A549 (cell line): ENCODE measurements around the gene RABL6. TPM values are rescaled to one million over a fixed set of nuclear protein-coding genes. Genes with fewer than 3 reads are reported as not detected.
A peak's percentile ranks its signal among the peaks of the same experiment; 100 is the strongest.

Source experiments
- ATAC-seq, 2 experiments: fragments of 200-7000 bp in 1 of 2; fragments of >200 bp in 1 of 2; cut with Nextera tagmentation in 1 of 2; cut with Tn5 transposase in 1 of 2; 3 replicates each; pipeline versions ENCODE4 v1.8.0 to v1.9.1; 2018 to 2020; ENCODE audit warnings: mild to moderate bottlenecking in 1 of 2, moderate library complexity in 1 of 2
- CTCF ChIA-PET: fragments of 300-600 bp; sonication (Branson Sonifier 250); formaldehyde crosslinking; extraction: SDS; loops from one replicate; lab custom pipeline; 2021; ENCODE audit warnings: antibody characterized with exemption, inconsistent platforms; lab: Yijun Ruan, JAX
- POLR2A ChIA-PET: fragments of 350-600 bp; formaldehyde crosslinking; extraction: SDS; loops from one replicate; lab custom pipeline; 2021; ENCODE audit warnings: antibody characterized with exemption, inconsistent platforms; lab: Yijun Ruan, JAX
- DNase-seq, 2 experiments: peaks; one replicate each; pipeline versions ENCODE4 v3.0.0 to v3.0.0-alpha.2; 2011 to 2016; ENCODE audit warnings: low read depth in 1 of 2, low spot score in 1 of 2
- FAIRE-seq: peaks from 2 replicates; lab custom pipeline; 2011; peaks lifted over from hg19 to GRCh38; lab: Jason Lieb, UNC
- H3K27ac ChIP-seq, 2 experiments: fragments of >200 bp; sonication (Bioruptor Twin); formaldehyde crosslinking; 3 replicates each; pipeline ENCODE4 v1.5.1; 2016 to 2017
- H3K4me1 ChIP-seq: fragments of >200 bp; sonication (Bioruptor Twin); formaldehyde crosslinking; 3 replicates; pipeline ENCODE4 v1.6.1; 2016
- H3K4me2 ChIP-seq: fragments of >200 bp; sonication (Bioruptor Twin); formaldehyde crosslinking; 3 replicates; pipeline ENCODE4 v1.6.1; 2016
- H3K4me3 ChIP-seq: fragments of >200 bp; sonication (Bioruptor Twin); formaldehyde crosslinking; 3 replicates; pipeline ENCODE4 v1.5.1; 2016
- H3K9me3 ChIP-seq: fragments of >200 bp; sonication (Bioruptor Twin); formaldehyde crosslinking; 3 replicates; pipeline ENCODE4 v1.6.1; 2016
- CHD4 ChIP-seq: fragments of 200-600 bp; sonication (generic); IDR thresholded peaks from 2 replicates; pipeline ENCODE4 v1.6.1; 2016; ENCODE audit warnings: antibody characterized with exemption, mild to moderate bottlenecking, borderline replicate concordance
- EHMT2 ChIP-seq: fragments of 200-600 bp; sonication (generic); IDR thresholded peaks from 2 replicates; pipeline ENCODE4 v1.6.1; 2016; ENCODE audit warnings: antibody characterized with exemption, low read depth, mild to moderate bottlenecking, moderate library complexity
- ESRRA ChIP-seq: fragments of 150-350 bp; IDR thresholded peaks from 2 replicates; pipeline ENCODE4 v1.6.1; 2014; ENCODE audit warnings: mild to moderate bottlenecking, low read length, borderline replicate concordance
- FOSB ChIP-seq: fragments of 250-450 bp; sonication (Bioruptor Pico); IDR thresholded peaks from 2 replicates; pipeline ENCODE4 v1.5.0; 2020; ENCODE audit warnings: mild to moderate bottlenecking, moderate library complexity
- FOSL2 ChIP-seq, 2 experiments: fragments of 450-650 bp in 1 of 2; fragments of >200 bp in 1 of 2; sonication (Bioruptor Twin) in 1 of 2; formaldehyde crosslinking; IDR thresholded peaks; 2 replicates each; pipeline versions ENCODE4 v1.5.0 to v1.6.1; 2016 to 2020; ENCODE audit warnings: mild to moderate bottlenecking in 1 of 2, moderate library complexity in 1 of 2
- GATA3 ChIP-seq: IDR thresholded peaks from 2 replicates; pipeline ENCODE4 v1.6.1; 2012; ENCODE audit warnings: borderline replicate concordance
- HDAC2 ChIP-seq: fragments of 200-600 bp; sonication (generic); IDR thresholded peaks from 2 replicates; pipeline ENCODE4 v1.6.1; 2016
- HEYL ChIP-seq: fragments of 250-450 bp; sonication (Bioruptor Pico); IDR thresholded peaks from 2 replicates; pipeline ENCODE4 v1.8.0; 2021; ENCODE audit warnings: mild to moderate bottlenecking, moderate library complexity
- HOXB13 ChIP-seq: fragments of 250-450 bp; sonication (Bioruptor Pico); IDR thresholded peaks from 2 replicates; pipeline ENCODE4 v1.5.0; 2020; ENCODE audit warnings: low read depth, mild to moderate bottlenecking, moderate library complexity
- JUNB ChIP-seq: fragments of >200 bp; sonication (Bioruptor Twin); formaldehyde crosslinking; IDR thresholded peaks from 2 replicates; pipeline ENCODE4 v1.6.1; 2016
- KDM5A ChIP-seq: fragments of 200-600 bp; sonication (generic); IDR thresholded peaks from 2 replicates; pipeline ENCODE4 v1.6.1; 2016; ENCODE audit warnings: antibody characterized with exemption, mild to moderate bottlenecking
- MYC ChIP-seq: IDR thresholded peaks from 2 replicates; pipeline ENCODE4 v1.6.1; 2012; ENCODE audit warnings: mild to moderate bottlenecking, inconsistent platforms, low read length, improper control_type of control experiment, borderline replicate concordance
- NR3C1 ChIP-seq: fragments of >200 bp; sonication (Bioruptor Twin); formaldehyde crosslinking; IDR thresholded peaks from 3 replicates; pipeline ENCODE4 v1.6.1; 2017
- POLR2AphosphoS2 ChIP-seq: conservative IDR thresholded peaks from 2 replicates; pipeline ENCODE4 v1.6.1; 2012; ENCODE audit warnings: low read length, improper control_type of control experiment, inconsistent platforms
- RAD21 ChIP-seq, 2 experiments: fragments of >200 bp in 1 of 2; sonication (Bioruptor Twin) in 1 of 2; formaldehyde crosslinking in 1 of 2; IDR thresholded peaks in 1 of 2; conservative IDR thresholded peaks in 1 of 2; 2 replicates in 1 of 2; 3 replicates in 1 of 2; pipeline ENCODE4 v1.6.1; 2012 to 2018; ENCODE audit warnings: inconsistent platforms in 1 of 2
- RARB ChIP-seq: fragments of 250-450 bp; sonication (Bioruptor Pico); IDR thresholded peaks from 2 replicates; pipeline ENCODE4 v1.8.0; 2021; ENCODE audit warnings: mild to moderate bottlenecking, moderate library complexity
- RCOR1 ChIP-seq: fragments of 150-350 bp; IDR thresholded peaks from 2 replicates; pipeline ENCODE4 v1.6.1; 2014; ENCODE audit warnings: antibody characterized with exemption, low read length, low read depth
- RFX5 ChIP-seq: fragments of 450-650 bp; IDR thresholded peaks from 2 replicates; pipeline ENCODE4 v1.7.1; 2014; ENCODE audit warnings: antibody characterized with exemption, mild to moderate bottlenecking, moderate library complexity
- TP53 ChIP-seq: fragments of 250-450 bp; sonication (Bioruptor Pico); IDR thresholded peaks from 2 replicates; pipeline ENCODE4 v1.5.0; 2021; ENCODE audit warnings: mild to moderate bottlenecking, moderate library complexity
- ZFP36 ChIP-seq: fragments of 450-650 bp; IDR thresholded peaks from 2 replicates; pipeline ENCODE4 v1.6.1; 2014; ENCODE audit warnings: borderline replicate concordance; ENCODE audit not compliant: partially characterized antibody
- ZNF302 ChIP-seq: fragments of 250-450 bp; sonication (Bioruptor Pico); IDR thresholded peaks from 2 replicates; pipeline ENCODE4 v1.9.0; 2021; ENCODE audit warnings: inconsistent platforms, mild to moderate bottlenecking, moderate library complexity
- WGBS: methylation state at CpG from one replicate; pipeline ENCODE4 v1.1.6; 2017; ENCODE audit errors: missing lambda C conversion rate; 5-methylcytosine and 5-hydroxymethylcytosine counted together
- polyA plus RNA-seq, 4 experiments: library from polyadenylated mRNA; depleted of rRNA in 3 of 4; stranded (reverse); fragments of >200 nt; fragmentation: RNase III in 1 of 4; extraction: RNeasy Plus Mini Kit Qiagen cat#74134 plus additional on column Dnase treatment in 1 of 4; gene quantifications; 2 replicates in 3 of 4; 3 replicates in 1 of 4; pipeline ENCODE4 v1.2.3, GENCODE V29; 2011 to 2017
- TF ChIP-seq, protein P1 (sequence below): IDR thresholded peaks from 2 replicates; pipeline ENCODE4 v1.6.1; 2012; ENCODE audit warnings: low read depth, borderline replicate concordance
- TF ChIP-seq, protein P2 (sequence below): fragments of 450-650 bp; IDR thresholded peaks from 2 replicates; pipeline ENCODE4 v1.6.1; 2014; ENCODE audit warnings: antibody characterized with exemption
- TF ChIP-seq, protein P3 (sequence below): fragments of 250-450 bp; sonication (Bioruptor Pico); IDR thresholded peaks from 2 replicates; pipeline ENCODE4 v1.5.0; 2020; ENCODE audit warnings: low read depth, mild to moderate bottlenecking, moderate library complexity
- TF ChIP-seq, protein P4 (sequence below): fragments of 150-350 bp; IDR thresholded peaks from 2 replicates; pipeline ENCODE4 v1.6.1; 2014; ENCODE audit warnings: low read depth, mild to moderate bottlenecking, low read length

Gene RABL6
- polyA plus RNA-seq, 2 of the 4 experiments (the other 2 are of a cell fraction), result 46.8 to 71.4 TPM

DNA sequence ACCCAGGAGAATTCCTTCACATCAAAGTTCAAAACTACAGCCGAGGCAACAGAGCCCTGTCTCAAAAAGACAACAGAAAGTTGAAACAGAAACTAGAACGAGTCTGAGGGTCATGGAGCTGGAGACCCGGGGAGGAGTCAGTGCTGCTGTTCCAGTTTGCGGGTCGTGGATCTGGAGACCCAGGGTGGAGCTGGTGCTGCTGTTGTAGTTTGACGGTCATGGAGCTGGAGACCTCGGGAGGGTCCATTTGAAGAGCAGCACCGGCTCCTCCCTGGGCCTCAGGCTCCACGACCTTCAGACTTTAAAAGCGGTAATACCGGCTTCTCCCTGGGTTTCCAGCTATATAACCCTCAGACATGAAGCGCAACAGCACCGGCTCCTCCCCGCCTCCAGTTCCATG, 30.4 kb upstream of the RABL6 start:
- no peak overlapping the region for H3K4me2 ChIP-seq
- ChIA-PET CTCF (interaction anchor here (0.7 to 28.0 kb wide), 10 partner anchors 1 to 469 kb away, joined by 3 to 625 read pairs (median 4); partner anchors contain the start of genes LCN15, LCN8 and TMEM141), POLR2A (no interaction called here)
- H3K4me3 ChIP-seq, result no peak overlapping the region
- WGBS, result 56% methylated on average over 14 of the region's 14 CpGs
- ATAC-seq, result no peak
- no peak overlapping the region for H3K27ac ChIP-seq
- H3K9me3 ChIP-seq, result peaks cover 11% of the 10 kb centered on the region; the same call in 2 of the 3 replicates
- H3K4me1 ChIP-seq, result peaks cover 9% of the 10 kb centered on the region; the same call in 2 of the 3 replicates
- no peak for TF ChIP-seq FOSL2 (IDR thresholded peaks at IDR 0.05)
- TF ChIP-seq FOSL2 (CRISPR knock-in tag; IDR thresholded peaks at IDR 0.05), result no peak
- TF ChIP-seq EHMT2, result no peak
- no peak for TF ChIP-seq FOSB (CRISPR knock-in tag)
- no peak for TF ChIP-seq RCOR1
- TF ChIP-seq MYC, result no peak
- TF ChIP-seq CHD4, result no peak
- TF ChIP-seq POLR2AphosphoS2, result no peak
- no peak for TF ChIP-seq ESRRA
- no peak for TF ChIP-seq RFX5
- no peak for TF ChIP-seq HOXB13 (CRISPR knock-in tag)
- no peak for TF ChIP-seq KDM5A
- no peak for TF ChIP-seq NR3C1
- TF ChIP-seq GATA3, result no peak
- TF ChIP-seq, protein P1, sequence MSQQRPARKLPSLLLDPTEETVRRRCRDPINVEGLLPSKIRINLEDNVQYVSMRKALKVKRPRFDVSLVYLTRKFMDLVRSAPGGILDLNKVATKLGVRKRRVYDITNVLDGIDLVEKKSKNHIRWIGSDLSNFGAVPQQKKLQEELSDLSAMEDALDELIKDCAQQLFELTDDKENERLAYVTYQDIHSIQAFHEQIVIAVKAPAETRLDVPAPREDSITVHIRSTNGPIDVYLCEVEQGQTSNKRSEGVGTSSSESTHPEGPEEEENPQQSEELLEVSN, result no peak
- no peak for TF ChIP-seq TP53
- TF ChIP-seq, all 56 proteins: peak for 0
- FAIRE-seq (no peak), DNase-seq (no peak)

DNA sequence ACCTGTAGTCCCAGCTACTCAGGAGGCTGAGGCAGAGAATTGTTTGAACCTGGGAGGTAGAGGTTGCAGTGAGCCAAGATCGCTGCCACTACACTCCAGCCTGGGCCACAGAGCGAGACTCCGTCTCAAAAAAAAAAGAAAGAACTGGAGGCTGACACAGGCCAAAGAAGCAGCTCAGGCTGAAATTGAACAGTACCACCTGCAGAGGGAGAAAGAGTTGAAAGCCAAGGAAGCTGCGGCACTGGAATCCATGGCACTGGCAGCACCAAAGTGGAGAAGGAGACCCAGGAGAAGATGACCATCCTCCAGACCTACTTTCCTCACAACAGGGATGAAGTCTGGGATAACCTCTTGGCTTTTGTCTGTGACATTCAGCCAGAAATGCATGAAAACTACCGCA, 27.9 kb upstream of the RABL6 start:
- TF ChIP-seq FOSL2 (IDR thresholded peaks at IDR 0.05) (no peak), FOSL2 (CRISPR knock-in tag; IDR thresholded peaks at IDR 0.05) (no peak), JUNB (no peak), HDAC2 (no peak), KDM5A (no peak), HEYL (CRISPR knock-in tag) (no peak), RARB (CRISPR knock-in tag) (no peak), ZNF302 (CRISPR knock-in tag) (no peak), ZFP36 (no peak), GATA3 (no peak), RAD21 (conservative IDR thresholded peaks at IDR 0.05 in 1 of 2, IDR thresholded peaks at IDR 0.05 in 1 of 2) (no peak)
- TF ChIP-seq, protein P2, sequence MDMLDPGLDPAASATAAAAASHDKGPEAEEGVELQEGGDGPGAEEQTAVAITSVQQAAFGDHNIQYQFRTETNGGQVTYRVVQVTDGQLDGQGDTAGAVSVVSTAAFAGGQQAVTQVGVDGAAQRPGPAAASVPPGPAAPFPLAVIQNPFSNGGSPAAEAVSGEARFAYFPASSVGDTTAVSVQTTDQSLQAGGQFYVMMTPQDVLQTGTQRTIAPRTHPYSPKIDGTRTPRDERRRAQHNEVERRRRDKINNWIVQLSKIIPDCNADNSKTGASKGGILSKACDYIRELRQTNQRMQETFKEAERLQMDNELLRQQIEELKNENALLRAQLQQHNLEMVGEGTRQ, result no peak
- TF ChIP-seq, protein P3, sequence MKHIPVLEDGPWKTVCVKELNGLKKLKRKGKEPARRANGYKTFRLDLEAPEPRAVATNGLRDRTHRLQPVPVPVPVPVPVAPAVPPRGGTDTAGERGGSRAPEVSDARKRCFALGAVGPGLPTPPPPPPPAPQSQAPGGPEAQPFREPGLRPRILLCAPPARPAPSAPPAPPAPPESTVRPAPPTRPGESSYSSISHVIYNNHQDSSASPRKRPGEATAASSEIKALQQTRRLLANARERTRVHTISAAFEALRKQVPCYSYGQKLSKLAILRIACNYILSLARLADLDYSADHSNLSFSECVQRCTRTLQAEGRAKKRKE, result no peak
- TF ChIP-seq, protein P4, sequence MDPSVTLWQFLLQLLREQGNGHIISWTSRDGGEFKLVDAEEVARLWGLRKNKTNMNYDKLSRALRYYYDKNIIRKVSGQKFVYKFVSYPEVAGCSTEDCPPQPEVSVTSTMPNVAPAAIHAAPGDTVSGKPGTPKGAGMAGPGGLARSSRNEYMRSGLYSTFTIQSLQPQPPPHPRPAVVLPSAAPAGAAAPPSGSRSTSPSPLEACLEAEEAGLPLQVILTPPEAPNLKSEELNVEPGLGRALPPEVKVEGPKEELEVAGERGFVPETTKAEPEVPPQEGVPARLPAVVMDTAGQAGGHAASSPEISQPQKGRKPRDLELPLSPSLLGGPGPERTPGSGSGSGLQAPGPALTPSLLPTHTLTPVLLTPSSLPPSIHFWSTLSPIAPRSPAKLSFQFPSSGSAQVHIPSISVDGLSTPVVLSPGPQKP, result no peak
- H3K4me1 ChIP-seq, result peaks cover 9% of the 10 kb centered on the region; the same call in 2 of the 3 replicates
- H3K27ac ChIP-seq, result no peak overlapping the region
- CTCF ChIA-PET, result interaction anchor here (1.5 to 28.0 kb wide), 3 partner anchors 1 to 267 kb away, joined by 4 to 625 read pairs (median 625); partner anchors contain the start of genes LCN15, LCN8 and TMEM141
- ATAC-seq, result peak; percentile 92
- no peak for DNase-seq
- H3K9me3 ChIP-seq, result no peaks in the 10 kb centered on the region
- 31% methylated on average over 5 of the region's 5 CpGs for WGBS
- POLR2A ChIA-PET, result interaction anchor here (0.7 kb wide), 1 partner anchor 12 kb away, joined by 3 read pairs; no protein-coding TSS in a partner anchor
- no peak for FAIRE-seq
- no peak overlapping the region for H3K4me2 ChIP-seq
- H3K4me3 ChIP-seq, result no peak overlapping the region
